Measurements from ENCODE around the gene DNLZ. TPM values are rescaled to one million over a fixed set of nuclear protein-coding genes. Genes with fewer than 3 reads are reported as not detected.

DNLZ gene
- total and polyA plus RNA-seq, 2 donors (not counting 1 experiment from before 2014, with no cell fraction given), result 23.0 to 42.0 TPM

- no peak overlapping the region for H2AFZ ChIP-seq (ENCODE audit: insufficient read depth, low read depth, low read length, poor library complexity, severe bottlenecking)
- Mint-ChIP-seq H3K4me1 (peaks cover 7% of the 10 kb centered on the region), H3K4me3 (no peak overlapping the region), H3K9me3 (ENCODE audit: insufficient read depth) (no peaks in the 10 kb centered on the region), H3K27me3 (peaks cover 5% of the 10 kb centered on the region), H3K27ac (no peak overlapping the region)
- peaks cover 22 to 23% of the 10 kb centered on the region in 2 donors for H3K4me1 ChIP-seq (ENCODE audit: control insufficient read depth in 2 of 2, insufficient read depth in 2 of 2, low read length in 2 of 2)
- H3K36me3 ChIP-seq (replicated peaks in 1 of 2; ENCODE audit: control extremely low read depth in 1 of 2, control insufficient read depth in 1 of 2, extremely low read depth in 1 of 2, insufficient read depth in 2 of 2, low read length in 1 of 2), result no peaks in the 10 kb centered on the region
- H3K27ac ChIP-seq (ENCODE audit: low read length in 2 of 2), result no peak overlapping the region
- 73% methylated on average over 10 of the region's 14 CpGs for WGBS (ENCODE audit: insufficient coverage)
- no peak for DNase-seq
- no peaks in the 10 kb centered on the region for H4K20me1 ChIP-seq (ENCODE audit: control insufficient read depth, insufficient read depth, low read length, poor library complexity, severe bottlenecking)
- H3K4me3 ChIP-seq (ENCODE audit: control extremely low read depth in 1 of 5, extremely low read depth in 1 of 5, insufficient read depth in 1 of 5, low read depth in 2 of 5, low read length in 4 of 5), result no peak overlapping the region
- TF ChIP-seq EZH2 (IDR thresholded peaks at IDR 0.05; ENCODE audit: borderline replicate concordance, insufficient read depth, low read depth, low read length, poor library complexity, severe bottlenecking) (no peak), CTCF (IDR thresholded peaks at IDR 0.05) (no peak)
- intact Hi-C loops (cut with micrococcal nuclease), result no loop called here
- H3K9ac ChIP-seq (ENCODE audit: low read length), result no peak overlapping the region
- H3K4me2 ChIP-seq (replicated peaks; ENCODE audit: low read depth, low read length, poor library complexity, severe bottlenecking), result no peak overlapping the region
- CTCF ChIA-PET, result no interaction called here
- H3K27me3 ChIP-seq (replicated peaks in 1 of 4; ENCODE audit: control extremely low read depth in 1 of 4, control insufficient read depth in 3 of 4, insufficient read depth in 4 of 4, low read length in 3 of 4), result peaks cover 0 to 25% (median 12%) of the 10 kb centered on the region in 4 experiments
- no peak for ATAC-seq (ENCODE audit: low read depth)
- H3K79me2 ChIP-seq (ENCODE audit: control insufficient read depth, insufficient read depth, low read length), result peaks cover 12% of the 10 kb centered on the region
- H3K9me3 ChIP-seq (ENCODE audit: control extremely low read depth in 1 of 3, control insufficient read depth in 2 of 3, insufficient read depth in 1 of 3, low read length in 2 of 3), result no peaks in the 10 kb centered on the region
- POLR2A ChIA-PET, result no interaction called here
These were observed 33.0 kb downstream of the DNLZ start for GRCh38 chr9:136330406-136330990.

GRCh38 chr9:136329636-136330405 is 33.7 kb downstream of the DNLZ start:
- no peaks in the 10 kb centered on the region for H3K9me3 ChIP-seq (ENCODE audit: control extremely low read depth in 1 of 3, control insufficient read depth in 2 of 3, insufficient read depth in 1 of 3, low read length in 2 of 3)
- TF ChIP-seq CTCF (IDR thresholded peaks at IDR 0.05) (no peak), EZH2 (IDR thresholded peaks at IDR 0.05; ENCODE audit: borderline replicate concordance, insufficient read depth, low read depth, low read length, poor library complexity, severe bottlenecking) (no peak)
- Mint-ChIP-seq H3K9me3 (ENCODE audit: insufficient read depth) (no peaks in the 10 kb centered on the region), H3K4me3 (no peak overlapping the region), H3K27me3 (peaks cover 5% of the 10 kb centered on the region), H3K27ac (no peak overlapping the region), H3K4me1 (peaks cover 7% of the 10 kb centered on the region)
- DNase-seq (no peak), ATAC-seq (ENCODE audit: low read depth) (no peak)
- no peak overlapping the region for H3K4me2 ChIP-seq (replicated peaks; ENCODE audit: low read depth, low read length, poor library complexity, severe bottlenecking)
- H3K9ac ChIP-seq (ENCODE audit: low read length), result no peak overlapping the region
- no peak overlapping the region for H2AFZ ChIP-seq (ENCODE audit: insufficient read depth, low read depth, low read length, poor library complexity, severe bottlenecking)
- H3K27ac ChIP-seq (ENCODE audit: low read length in 2 of 2), result no peak overlapping the region
- intact Hi-C loops (cut with micrococcal nuclease), result no loop called here
- peaks cover 0 to 27% (median 12%) of the 10 kb centered on the region in 4 experiments for H3K27me3 ChIP-seq (replicated peaks in 1 of 4; ENCODE audit: control extremely low read depth in 1 of 4, control insufficient read depth in 3 of 4, insufficient read depth in 4 of 4, low read length in 3 of 4)
- ChIA-PET CTCF (no interaction called here), POLR2A (no interaction called here)
- peaks cover 22 to 23% of the 10 kb centered on the region in 2 donors for H3K4me1 ChIP-seq (ENCODE audit: control insufficient read depth in 2 of 2, insufficient read depth in 2 of 2, low read length in 2 of 2)
- H3K36me3 ChIP-seq (replicated peaks in 1 of 2; ENCODE audit: control extremely low read depth in 1 of 2, control insufficient read depth in 1 of 2, extremely low read depth in 1 of 2, insufficient read depth in 2 of 2, low read length in 1 of 2), result no peaks in the 10 kb centered on the region
- no peak overlapping the region for H3K4me3 ChIP-seq (ENCODE audit: control extremely low read depth in 1 of 5, extremely low read depth in 1 of 5, insufficient read depth in 1 of 5, low read depth in 2 of 5, low read length in 4 of 5)
- H4K20me1 ChIP-seq (ENCODE audit: control insufficient read depth, insufficient read depth, low read length, poor library complexity, severe bottlenecking), result no peaks in the 10 kb centered on the region
- WGBS (ENCODE audit: insufficient coverage), result 91% methylated on average over 21 of the region's 23 CpGs
- peaks cover 12% of the 10 kb centered on the region for H3K79me2 ChIP-seq (ENCODE audit: control insufficient read depth, insufficient read depth, low read length)
